ENCODE measurements around the gene TSPAN11.

DNA sequence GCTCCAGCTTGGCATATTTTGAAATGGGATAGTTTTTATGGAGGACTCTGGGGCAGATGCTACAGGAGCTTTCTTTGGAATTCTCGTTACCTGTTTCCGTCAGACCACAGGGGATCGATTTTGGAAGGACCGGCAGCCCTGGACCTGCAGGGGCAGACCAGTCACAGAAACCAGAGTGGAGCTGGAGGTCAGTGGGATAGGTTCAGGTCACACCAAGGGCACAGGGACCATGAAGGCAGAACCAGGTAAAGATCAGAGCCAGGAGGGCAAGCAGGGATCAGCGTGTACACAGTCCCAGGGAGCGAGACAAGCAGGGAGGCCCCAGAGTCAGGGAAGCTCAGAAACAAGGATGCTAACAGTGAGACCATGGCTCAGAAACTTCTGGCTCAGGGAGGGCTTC lies 45.5 kb downstream of the TSPAN11 start:
- TF ChIP-seq, protein P1, sequence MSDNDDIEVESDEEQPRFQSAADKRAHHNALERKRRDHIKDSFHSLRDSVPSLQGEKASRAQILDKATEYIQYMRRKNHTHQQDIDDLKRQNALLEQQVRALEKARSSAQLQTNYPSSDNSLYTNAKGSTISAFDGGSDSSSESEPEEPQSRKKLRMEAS (IDR thresholded peaks at IDR 0.05; ENCODE audit: insufficient read depth, insufficient read length) = no peak
- TF ChIP-seq EZH2 (IDR thresholded peaks at IDR 0.05; ENCODE audit: borderline replicate concordance, low read depth, low read length, severe bottlenecking) = no peak
